HTR-8/SVneo (cell line): ENCODE results near the gene REXO2.

Experiments used
- DNase-seq: peaks from one replicate; pipeline ENCODE4 v3.0.0; 2011; ENCODE audit warnings: low spot score, mixed read lengths; ENCODE audit not compliant: insufficient read length
- FAIRE-seq: peaks from 2 replicates; lab custom pipeline; 2011; peaks lifted over from hg19 to GRCh38; lab: Jason Lieb, UNC

REXO2 gene

DNA sequence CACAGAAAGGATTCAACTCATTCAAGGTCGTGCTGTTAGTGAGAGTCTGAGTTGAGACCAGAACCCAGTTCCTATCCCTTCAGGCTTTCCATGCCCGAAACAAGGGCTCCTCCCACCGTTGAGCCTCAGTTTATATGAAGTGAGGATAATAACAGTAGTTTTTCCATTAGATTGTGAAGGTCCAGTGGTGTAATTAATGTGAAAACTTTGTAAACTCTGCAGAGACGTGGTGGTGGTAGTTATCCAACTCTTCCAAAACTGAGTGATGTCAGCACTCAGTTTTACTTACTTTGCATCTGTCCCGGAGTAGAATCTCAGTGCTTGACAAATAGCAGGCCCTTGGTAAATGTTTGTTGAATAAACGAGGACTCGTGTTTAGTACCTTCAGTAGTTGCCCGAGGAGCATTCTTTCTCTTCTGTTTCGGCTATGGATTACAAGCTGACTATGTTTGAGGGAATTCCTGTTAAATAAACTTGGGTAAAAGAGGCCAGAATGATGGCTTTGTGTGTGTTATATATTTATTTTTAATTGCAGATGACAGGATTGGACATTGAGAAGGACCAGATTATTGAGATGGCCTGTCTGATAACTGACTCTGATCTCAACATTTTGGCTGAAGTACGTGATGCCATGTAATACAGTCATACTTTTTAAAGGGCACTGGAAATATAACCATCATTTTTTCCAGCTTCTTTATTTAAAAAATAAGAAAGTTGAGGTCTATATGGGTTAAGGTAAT is 1.0 kb downstream of the REXO2 start:
- FAIRE-seq (no peak), DNase-seq (peak; percentile 3)

DNA sequence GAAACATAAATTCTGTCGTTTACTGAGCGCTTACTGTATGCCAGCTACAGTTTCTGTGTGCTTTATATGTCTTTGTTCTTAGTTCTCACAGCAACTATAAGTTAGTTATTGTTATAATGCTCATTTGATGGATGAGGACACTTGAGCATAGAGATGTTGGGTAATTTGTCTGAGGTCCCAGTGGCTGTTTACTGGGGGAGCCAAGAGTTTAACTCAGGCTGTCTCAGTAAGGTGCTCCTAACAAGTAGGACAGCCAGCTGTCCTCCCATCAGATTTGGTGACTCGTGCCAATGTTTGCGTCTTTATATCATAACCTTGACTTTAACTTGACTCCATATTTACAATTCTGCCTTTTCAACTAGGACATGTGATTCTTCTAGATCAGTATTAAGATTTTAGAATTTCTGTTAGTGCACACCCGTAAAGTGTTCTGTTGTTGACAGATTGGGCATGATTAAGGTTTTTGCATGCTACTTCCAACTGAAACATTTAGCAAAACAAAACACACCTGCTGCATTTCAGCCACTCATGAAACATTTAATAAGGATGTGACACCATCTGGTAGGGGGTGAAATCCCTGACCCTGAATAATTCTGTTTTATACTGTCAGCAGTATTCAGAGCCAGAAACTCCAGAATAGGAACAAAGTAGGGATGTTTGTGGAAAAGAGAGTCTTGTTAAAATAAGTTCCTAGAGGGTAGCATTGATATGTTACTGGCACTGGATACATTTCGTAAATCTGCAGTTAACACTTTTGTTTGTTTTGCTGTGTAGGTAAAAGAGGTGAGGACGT is 1.9 kb downstream of the REXO2 start:
- DNase-seq (no peak), FAIRE-seq (no peak)

DNA sequence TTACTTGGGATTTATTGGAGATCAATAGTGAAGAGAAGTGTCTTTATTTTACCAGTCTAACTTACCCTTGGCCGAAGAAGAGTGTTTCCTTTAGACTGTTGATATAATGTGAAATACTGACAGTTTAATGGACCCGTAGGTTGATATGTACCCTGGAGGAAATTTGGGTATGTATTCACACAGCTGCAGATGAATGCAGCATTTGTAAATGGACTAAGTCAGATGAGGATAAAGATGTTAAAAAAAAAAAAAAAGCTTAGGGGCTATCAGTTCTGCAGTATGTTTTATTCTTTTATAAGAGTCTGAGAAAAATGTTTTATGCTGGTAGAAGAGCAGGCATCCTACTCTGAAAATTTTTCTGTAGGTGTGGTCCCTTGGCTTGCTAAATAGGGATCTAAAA is 2.7 kb downstream of the REXO2 start:
- DNase-seq, result no peak
- FAIRE-seq, result no peak

DNA sequence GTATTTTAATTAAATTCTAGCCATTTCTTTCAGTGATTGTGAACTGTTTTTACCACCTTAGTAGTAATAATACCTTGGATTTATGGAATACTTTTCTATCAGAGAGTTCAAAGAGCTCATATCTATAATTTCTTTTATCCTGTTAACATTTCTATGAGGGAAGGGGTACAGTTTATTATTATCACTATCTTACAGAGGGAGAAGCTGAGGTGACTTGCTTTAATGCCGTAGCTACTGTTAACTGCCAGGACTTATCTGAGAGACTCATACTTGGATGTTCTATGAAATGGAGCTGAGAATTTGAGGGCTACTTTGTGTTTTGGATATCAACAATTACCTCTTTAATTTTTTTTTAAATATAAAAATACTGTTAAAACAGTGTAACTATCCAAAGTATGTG is 3.3 kb downstream of the REXO2 start:
- DNase-seq (no peak), FAIRE-seq (no peak)

DNA sequence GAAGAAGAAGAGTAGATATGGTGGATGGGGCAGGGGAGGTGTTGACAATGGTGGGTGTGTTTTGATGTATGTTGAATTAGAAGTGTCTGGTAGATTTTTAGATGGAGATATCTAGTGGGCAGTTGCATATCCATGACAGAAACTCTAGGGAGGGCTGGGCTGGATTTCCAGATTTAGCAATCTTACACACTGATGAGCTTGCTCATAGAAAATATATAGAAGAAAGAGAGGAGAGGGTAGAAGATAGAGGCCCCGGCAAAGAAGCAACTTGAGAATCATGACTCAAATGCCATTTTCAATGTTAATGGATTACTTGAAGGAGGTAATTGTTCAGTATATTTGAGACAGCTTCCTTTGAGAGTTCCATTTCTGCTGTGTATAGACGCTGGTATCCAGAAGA is 8.2 kb downstream of the REXO2 start:
- DNase-seq (no peak), FAIRE-seq (no peak)

DNA sequence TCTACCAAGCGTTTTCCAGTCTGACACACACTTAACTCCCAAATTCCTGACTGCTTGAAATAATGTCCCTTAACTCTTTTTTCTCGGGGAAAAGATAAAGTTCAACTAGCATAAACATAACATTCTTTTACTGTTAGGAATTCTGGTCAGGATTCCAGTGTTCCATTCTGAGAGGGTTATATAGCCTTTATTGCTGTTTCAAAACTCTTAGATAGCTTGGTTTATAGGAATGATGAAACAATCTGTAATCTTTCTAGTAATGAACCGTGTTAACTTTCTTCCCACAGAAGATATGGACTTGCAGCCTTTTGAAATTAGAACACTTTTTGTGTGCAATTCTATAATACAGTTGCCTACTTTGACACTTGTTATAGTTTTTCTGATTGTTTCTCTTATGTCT is 8.6 kb downstream of the REXO2 start:
- FAIRE-seq (no peak), DNase-seq (no peak)

DNA sequence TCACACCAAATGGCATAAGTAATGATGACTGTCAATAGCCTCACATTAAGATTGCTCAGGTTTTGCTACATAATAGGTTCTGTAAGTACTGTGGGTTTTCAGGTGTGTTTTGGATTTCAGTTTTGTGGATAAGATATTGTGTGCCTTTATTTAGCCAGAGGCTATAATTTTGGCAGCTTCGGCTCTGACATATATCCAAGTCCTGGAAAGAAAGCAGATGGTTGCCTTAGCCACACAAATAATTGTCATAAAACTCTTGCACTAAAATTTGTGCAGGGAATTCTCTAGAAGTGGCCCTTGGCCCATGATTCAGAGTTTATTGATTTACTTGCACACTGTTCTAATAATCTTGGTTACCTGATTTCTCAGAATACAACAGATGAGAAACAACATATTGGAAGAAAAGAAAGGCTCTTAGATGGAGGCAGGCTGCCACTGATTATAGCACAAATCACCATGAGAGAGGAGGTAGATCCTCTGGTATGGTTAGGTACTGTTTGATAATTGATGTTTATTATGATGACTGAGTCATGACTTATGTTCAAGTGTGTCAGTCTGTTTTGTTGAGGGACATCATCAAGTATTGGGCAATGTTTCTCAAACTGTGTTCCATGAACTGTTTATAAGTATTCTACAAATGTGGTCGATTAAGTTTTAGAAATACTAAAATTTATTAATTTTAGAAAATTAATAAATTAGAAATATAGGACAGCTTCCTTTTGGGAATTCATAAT is 9.6 kb downstream of the REXO2 start:
- FAIRE-seq (peak; percentile 23), DNase-seq (no peak)

DNA sequence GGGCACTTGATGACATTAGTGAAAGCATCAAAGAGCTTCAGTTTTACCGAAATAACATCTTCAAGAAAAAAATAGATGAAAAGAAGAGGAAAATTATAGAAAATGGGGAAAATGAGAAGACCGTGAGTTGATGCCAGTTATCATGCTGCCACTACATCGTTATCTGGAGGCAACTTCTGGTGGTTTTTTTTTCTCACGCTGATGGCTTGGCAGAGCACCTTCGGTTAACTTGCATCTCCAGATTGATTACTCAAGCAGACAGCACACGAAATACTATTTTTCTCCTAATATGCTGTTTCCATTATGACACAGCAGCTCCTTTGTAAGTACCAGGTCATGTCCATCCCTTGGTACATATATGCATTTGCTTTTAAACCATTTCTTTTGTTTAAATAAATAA is 10.6 kb downstream of the REXO2 start:
- no peak for DNase-seq
- no peak for FAIRE-seq

DNA sequence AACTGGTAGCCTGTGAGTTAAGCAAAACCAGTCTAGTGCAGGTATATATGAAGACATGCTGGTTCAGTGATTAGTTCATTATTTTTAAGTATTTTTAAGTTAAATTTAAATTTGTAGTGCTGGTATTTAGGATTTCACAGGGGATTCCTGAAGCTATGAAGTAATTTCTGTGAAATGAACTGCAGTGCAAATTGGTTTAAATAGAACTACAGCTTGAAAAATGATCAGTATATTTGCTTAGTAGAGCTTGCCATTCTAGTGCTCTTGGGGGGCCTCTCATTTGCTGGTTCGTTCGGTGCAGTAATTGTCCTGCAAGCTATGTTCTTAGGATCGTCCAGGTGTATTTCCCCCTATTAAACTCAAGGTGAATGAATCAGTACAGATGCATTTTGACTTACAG is 13.1 kb downstream of the REXO2 start:
- FAIRE-seq (no peak), DNase-seq (no peak)

DNA sequence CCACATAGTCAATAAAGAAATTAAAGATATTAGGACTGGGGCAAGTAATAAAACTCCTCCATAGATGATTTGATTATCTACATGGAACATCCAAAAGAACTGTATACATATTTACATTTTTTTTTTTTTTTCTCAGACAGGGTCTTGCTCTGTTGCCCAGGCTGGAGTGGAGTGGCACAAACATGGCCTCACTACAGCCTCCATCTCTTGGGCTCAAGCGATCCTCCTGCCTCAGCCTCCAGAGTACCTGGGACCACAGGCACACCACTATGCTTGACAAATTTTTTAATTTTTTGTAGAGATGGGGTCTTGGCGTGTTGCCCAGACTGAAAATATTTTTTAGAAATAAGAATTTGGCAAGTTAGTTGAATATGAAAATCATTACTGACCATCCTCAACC is 24.7 kb downstream of the REXO2 start:
- FAIRE-seq (no peak), DNase-seq (no peak)

DNA sequence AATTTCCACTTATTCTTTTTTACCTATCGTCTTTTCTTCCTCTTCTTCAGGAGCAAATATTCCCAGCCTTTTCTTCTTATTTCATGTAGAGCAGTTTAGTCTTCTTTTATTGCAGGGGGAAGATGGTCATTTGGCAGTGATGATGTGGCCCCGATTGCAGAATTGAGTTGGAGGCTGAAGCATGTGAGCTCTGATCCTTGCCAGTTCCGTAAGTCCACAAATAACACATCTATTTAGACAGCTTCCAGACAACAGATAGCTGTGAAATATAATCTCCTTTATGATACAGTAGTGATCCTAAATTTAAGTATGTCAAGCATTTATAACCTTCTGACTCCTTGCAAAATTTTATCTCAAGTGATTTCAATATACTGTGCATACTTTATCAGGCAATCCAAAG is 27.5 kb downstream of the REXO2 start:
- DNase-seq (no peak), FAIRE-seq (no peak)

DNA sequence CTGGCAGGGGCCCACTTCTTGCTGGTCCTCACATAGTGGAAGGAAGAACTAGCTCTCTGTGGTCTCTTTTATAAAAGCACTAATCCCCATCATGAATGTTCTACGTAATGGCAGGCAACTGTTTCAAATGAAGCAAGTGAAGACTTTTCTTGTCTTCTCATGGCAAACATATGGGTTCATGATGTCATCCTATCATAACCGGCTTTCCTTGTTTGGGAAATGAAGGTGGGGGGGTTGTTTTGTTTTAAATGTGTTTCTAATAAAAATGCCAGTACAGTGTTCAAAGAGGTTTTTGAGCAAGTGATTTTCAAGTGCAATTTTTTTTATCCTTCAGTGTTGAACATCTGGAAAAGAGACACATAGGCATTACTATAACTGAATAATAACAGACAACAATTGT is 33.4 kb downstream of the REXO2 start:
- DNase-seq (no peak), FAIRE-seq (no peak)

DNA sequence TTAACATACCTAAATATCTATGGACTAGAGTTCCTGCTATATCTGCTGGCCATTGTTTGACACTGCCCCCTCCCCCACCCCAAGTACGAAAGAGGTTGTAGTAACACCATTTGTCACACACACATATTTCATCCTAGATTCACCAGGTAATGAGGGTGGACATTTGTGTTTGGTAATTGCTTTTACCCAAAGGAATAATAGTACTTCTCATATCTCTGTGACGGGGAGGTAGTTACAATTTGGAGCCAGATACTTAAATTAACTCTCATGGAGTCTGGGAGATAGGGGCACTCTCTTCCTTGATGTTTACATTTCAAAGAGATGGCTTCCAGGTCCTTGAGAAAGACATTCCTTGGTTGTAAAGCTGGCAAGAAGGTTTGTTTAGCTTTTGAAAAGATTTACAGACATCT is 38.7 kb downstream of the REXO2 start:
- no peak for DNase-seq
- no peak for FAIRE-seq

DNA sequence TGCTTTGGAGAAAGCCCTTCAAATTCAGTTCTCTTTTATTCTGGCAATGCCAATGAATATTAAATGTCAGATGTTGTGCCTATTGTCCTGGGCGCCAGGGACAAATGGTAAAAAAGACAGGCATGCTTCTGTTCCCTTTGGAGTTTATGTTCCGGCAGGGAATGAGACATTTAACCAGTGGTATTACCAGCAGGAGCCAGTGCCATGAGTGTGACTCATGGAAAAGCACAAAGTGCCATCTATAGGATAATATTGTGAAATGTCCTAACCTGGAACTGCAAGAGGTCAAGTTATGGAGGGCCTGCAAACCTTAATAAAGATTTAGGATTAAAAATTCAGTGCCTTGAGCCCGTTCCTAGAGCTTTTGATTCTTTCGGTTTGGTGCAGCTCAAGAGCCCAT is 39.5 kb downstream of the REXO2 start:
- DNase-seq (no peak), FAIRE-seq (peak; percentile 13)

DNA sequence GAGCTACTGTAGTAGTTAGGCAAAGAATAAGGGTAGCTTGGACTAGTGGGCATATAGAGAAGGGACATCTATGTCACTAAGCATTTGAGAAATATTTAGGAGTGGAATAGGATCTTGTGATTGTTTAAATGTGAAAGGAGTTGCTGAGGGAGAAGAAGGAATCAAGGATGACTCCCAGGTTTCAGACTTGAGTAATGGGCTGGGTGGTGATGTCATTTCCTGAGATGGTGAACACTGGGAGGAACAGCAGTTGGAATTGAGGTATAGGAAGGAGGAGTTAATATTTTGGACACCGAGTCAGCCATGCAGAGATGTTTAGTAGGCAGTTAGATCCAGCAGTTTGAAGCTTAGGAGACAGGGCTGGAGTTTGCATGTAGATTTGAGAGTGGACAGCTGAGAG is 40.1 kb downstream of the REXO2 start:
- no peak for DNase-seq
- FAIRE-seq, result no peak

DNA sequence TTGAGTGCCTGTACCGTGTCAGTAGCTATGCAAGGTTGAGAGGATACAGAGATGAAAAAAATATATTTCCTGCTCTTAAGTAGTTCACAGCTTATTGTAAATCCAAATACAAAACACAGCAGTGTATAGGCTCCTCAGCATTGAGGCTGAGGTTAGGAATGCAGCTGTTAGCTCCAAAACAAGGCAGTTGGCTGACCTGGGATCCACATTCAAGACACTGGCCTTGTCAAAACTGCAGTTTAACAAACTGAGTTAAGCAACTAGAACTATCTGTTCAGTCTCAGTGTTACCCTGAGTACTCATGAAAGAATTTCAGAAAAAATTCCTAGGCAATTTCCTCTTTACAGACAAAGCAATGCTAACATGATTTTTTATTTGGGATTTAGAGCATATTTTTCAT is 42.8 kb downstream of the REXO2 start:
- no peak for FAIRE-seq
- DNase-seq, result no peak

DNA sequence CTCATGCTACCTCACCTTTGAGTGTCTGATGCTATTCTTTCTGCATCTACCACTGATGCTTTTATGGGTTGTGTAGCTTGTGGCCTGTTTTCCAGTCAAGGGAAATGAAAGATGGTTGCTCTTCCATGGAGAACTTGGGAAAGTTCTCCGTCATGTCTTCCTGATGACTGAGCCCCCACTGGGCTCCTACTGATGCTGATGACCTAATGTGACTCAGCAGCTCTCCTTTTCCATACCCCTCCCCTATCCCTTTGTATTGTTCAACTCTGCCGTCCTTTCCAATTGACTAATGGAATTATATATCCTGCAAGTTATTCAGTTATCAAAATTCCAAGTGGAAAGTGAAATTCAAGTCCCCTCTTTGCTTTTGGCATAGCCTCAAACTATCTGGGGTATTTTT is 44.7 kb downstream of the REXO2 start:
- FAIRE-seq, result peak; percentile 48

DNA sequence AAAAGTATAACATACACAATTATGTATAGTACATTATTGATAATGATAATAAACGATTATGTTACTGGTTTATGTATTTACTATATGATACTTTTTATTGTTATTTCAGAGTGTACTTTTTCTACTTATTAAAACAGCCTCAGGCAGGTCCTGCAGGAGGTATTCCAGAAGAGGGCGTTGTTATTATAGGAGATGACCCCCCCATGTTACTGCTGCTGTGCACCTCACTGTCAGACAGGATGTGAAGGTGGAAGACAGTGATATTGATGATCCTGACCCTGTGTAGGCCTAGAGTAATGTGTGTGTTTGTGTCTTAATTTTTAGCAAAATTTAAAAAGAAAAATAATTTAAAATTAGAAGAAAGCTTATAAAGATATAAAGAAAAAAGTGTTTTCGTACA is 57.6 kb downstream of the REXO2 start:
- FAIRE-seq, result no peak
- DNase-seq, result no peak

More for the DNA sequence above, 44.7 kb downstream of the REXO2 start:
- no peak for DNase-seq

DNA sequence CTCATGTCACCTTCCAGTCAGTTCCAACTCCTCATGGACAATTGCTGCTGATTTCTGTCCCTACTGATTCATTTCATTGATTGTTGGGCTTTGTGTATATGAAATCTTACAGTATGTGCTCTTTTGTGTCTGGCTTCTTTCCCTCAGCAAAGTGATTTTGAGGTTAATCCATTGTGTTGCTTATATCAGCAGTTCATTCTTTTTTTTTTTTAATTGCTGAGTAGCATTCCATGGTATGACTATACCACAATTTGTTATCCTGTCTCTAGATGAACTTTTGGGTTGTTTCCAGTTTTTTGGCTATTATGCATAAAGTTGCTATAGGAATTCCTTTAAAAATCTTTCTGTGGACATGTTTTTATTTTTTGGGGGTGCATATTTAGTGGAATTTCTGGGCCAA is 60.5 kb downstream of the REXO2 start:
- FAIRE-seq (no peak), DNase-seq (no peak)
